HEK293 (cell line): ENCODE measurements around the gene BLOC1S6.
A peak's percentile ranks its signal among the peaks of the same experiment; 100 is the strongest.

Source experiments
- ELK4 ChIP-seq: IDR thresholded peaks from 2 replicates; pipeline ENCODE4 v1.6.1; 2011; ENCODE audit warnings: mild to moderate bottlenecking, low read depth, low read length, borderline replicate concordance
- FEZF1 ChIP-seq: fragments of 450-650 bp; formaldehyde crosslinking; IDR thresholded peaks from 2 replicates; pipeline ENCODE4 v1.5.1; 2016; ENCODE audit warnings: missing biosample characterization, missing genetic modification characterization
- HIC1 ChIP-seq: fragments of 450-650 bp; formaldehyde crosslinking; IDR thresholded peaks from 2 replicates; pipeline ENCODE4 v1.5.1; 2016; ENCODE audit warnings: missing biosample characterization, missing genetic modification characterization
- HOXC10 ChIP-seq: sonication (generic); formaldehyde crosslinking; IDR thresholded peaks from 2 replicates; pipeline ENCODE4 v1.8.1; 2023; ENCODE audit warnings: mild to moderate bottlenecking, missing genetic modification reagents
- KLF10 ChIP-seq: fragments of 450-650 bp; IDR thresholded peaks from 2 replicates; pipeline ENCODE4 v1.5.1; 2018; ENCODE audit warnings: missing biosample characterization, mild to moderate bottlenecking, missing genetic modification characterization
- KLF17 ChIP-seq: fragments of 450-650 bp; formaldehyde crosslinking; IDR thresholded peaks from 2 replicates; pipeline ENCODE4 v1.5.1; 2016; ENCODE audit warnings: missing biosample characterization, missing genetic modification characterization
- MZF1 ChIP-seq: fragments of 450-650 bp; formaldehyde crosslinking; IDR thresholded peaks from 2 replicates; pipeline ENCODE4 v1.5.1; 2017; ENCODE audit warnings: missing biosample characterization, missing genetic modification characterization, borderline replicate concordance
- SP3 ChIP-seq: fragments of 450-650 bp; formaldehyde crosslinking; IDR thresholded peaks from 2 replicates; pipeline ENCODE4 v1.5.1; 2016; ENCODE audit warnings: missing biosample characterization, missing genetic modification characterization
- ZBTB17 ChIP-seq: fragments of 450-650 bp; formaldehyde crosslinking; IDR thresholded peaks from 2 replicates; pipeline ENCODE4 v1.5.1; 2016; ENCODE audit warnings: missing biosample characterization, missing genetic modification characterization
- ZEB2 ChIP-seq: fragments of 450-650 bp; formaldehyde crosslinking; IDR thresholded peaks from 2 replicates; pipeline ENCODE4 v1.5.1; 2016; ENCODE audit warnings: missing biosample characterization, missing genetic modification characterization
- ZFP37 ChIP-seq: fragments of 450-650 bp; formaldehyde crosslinking; IDR thresholded peaks from 2 replicates; pipeline ENCODE4 v1.5.1; 2016; ENCODE audit warnings: missing biosample characterization, missing genetic modification characterization
- ZNF16 ChIP-seq: fragments of 450-650 bp; formaldehyde crosslinking; IDR thresholded peaks from 2 replicates; pipeline ENCODE4 v1.5.1; 2016; ENCODE audit warnings: low read depth, missing biosample characterization, missing genetic modification characterization
- ZNF274 ChIP-seq, 2 experiments: fragments of 200-500 bp in 1 of 2; fragments of 450-650 bp in 1 of 2; sonication (Bioruptor generic) in 1 of 2; formaldehyde crosslinking in 1 of 2; IDR thresholded peaks; 2 replicates each; pipeline versions ENCODE4 v1.5.1 to v1.6.1; 2014 to 2016; ENCODE audit warnings: borderline replicate concordance in 1 of 2, inconsistent platforms in 1 of 2, low read length in 1 of 2, missing biosample characterization in 1 of 2, missing genetic modification characterization in 1 of 2
- ZNF280D ChIP-seq: fragments of 450-650 bp; formaldehyde crosslinking; IDR thresholded peaks from 2 replicates; pipeline ENCODE4 v1.5.1; 2016; ENCODE audit warnings: missing biosample characterization, missing genetic modification characterization
- ZNF324 ChIP-seq: fragments of 450-650 bp; formaldehyde crosslinking; IDR thresholded peaks from 2 replicates; pipeline ENCODE4 v1.5.1; 2016; ENCODE audit warnings: missing biosample characterization, missing genetic modification characterization
- ZNF362 ChIP-seq: fragments of 450-650 bp; formaldehyde crosslinking; IDR thresholded peaks from 2 replicates; pipeline ENCODE4 v1.5.1; 2016; ENCODE audit warnings: missing biosample characterization, missing genetic modification characterization
- ZNF394 ChIP-seq: fragments of 450-650 bp; formaldehyde crosslinking; IDR thresholded peaks from 2 replicates; pipeline ENCODE4 v1.5.1; 2016; ENCODE audit warnings: missing biosample characterization, missing genetic modification characterization, mild to moderate bottlenecking, moderate library complexity, borderline replicate concordance
- ZNF518A ChIP-seq: fragments of 450-650 bp; formaldehyde crosslinking; conservative IDR thresholded peaks from 2 replicates; pipeline ENCODE4 v1.5.1; 2016; ENCODE audit warnings: low read depth, missing biosample characterization, missing genetic modification characterization
- ZNF600 ChIP-seq: fragments of 450-650 bp; formaldehyde crosslinking; IDR thresholded peaks from 2 replicates; pipeline ENCODE4 v1.5.1; 2016; ENCODE audit warnings: missing biosample characterization, missing genetic modification characterization
- ZNF654 ChIP-seq: fragments of 450-650 bp; formaldehyde crosslinking; IDR thresholded peaks from 2 replicates; pipeline ENCODE4 v1.5.1; 2016; ENCODE audit warnings: low read depth, missing biosample characterization, missing genetic modification characterization
- ZNF658 ChIP-seq: fragments of 450-650 bp; formaldehyde crosslinking; IDR thresholded peaks from 2 replicates; pipeline ENCODE4; 2016; ENCODE audit warnings: missing biosample characterization, missing genetic modification characterization
- ZNF692 ChIP-seq: fragments of 450-650 bp; formaldehyde crosslinking; IDR thresholded peaks from 2 replicates; pipeline ENCODE4 v1.5.1; 2016; ENCODE audit warnings: missing biosample characterization, missing genetic modification characterization

BLOC1S6 gene

GRCh38 chr15:45587095-45587862 lies at the start of gene BLOC1S6 (continued):
- TF ChIP-seq ZNF518A (tag by site-specific recombination) (peak; percentile 61; the same call in 1 of the 2 replicates), ZEB2 (tag by site-specific recombination) (peak; percentile 65), ZNF658 (tag by site-specific recombination) (no peak), ZNF280D (tag by site-specific recombination) (no peak), MZF1 (tag by site-specific recombination) (peak; percentile 58; the same call in 1 of the 2 replicates), ZNF600 (tag by site-specific recombination) (peak; percentile 81), FEZF1 (tag by site-specific recombination) (0 out of 2 replicates have a peak, but pooled peaks have one; percentile 17), HIC1 (tag by site-specific recombination) (peak; percentile 34; the same call in 1 of the 2 replicates), ZNF654 (tag by site-specific recombination) (no peak), ZNF16 (tag by site-specific recombination) (no peak), ZNF692 (tag by site-specific recombination) (peak; percentile 82), SP3 (peak; percentile 70), ELK4 (no peak), KLF17 (tag by site-specific recombination) (peak; percentile 55; the same call in 1 of the 2 replicates), ZNF394 (tag by site-specific recombination) (peak; percentile 74), ZBTB17 (tag by site-specific recombination) (peak; percentile 82), ZNF324 (no peak), ZNF274 (IDR thresholded peaks at IDR 0.05; ENCODE audit: low read length) (no peak), ZNF274 (tag by site-specific recombination; IDR thresholded peaks at IDR 0.05; ENCODE audit: borderline replicate concordance) (no peak), HOXC10 (no peak), ZFP37 (tag by site-specific recombination) (peak; percentile 96), KLF10 (tag by site-specific recombination) (0 out of 2 replicates have a peak, but pooled peaks have one; percentile 19), ZNF362 (tag by site-specific recombination) (peak; percentile 99)
